NCI-H82 treated with DMSO at 0.1 percent for 48 hours (cell line): ENCODE measurements around the gene MVK.
A peak's percentile ranks its signal among the peaks of the same experiment; 100 is the strongest.

Source experiments
- DNase-seq: peaks from one replicate; lab custom pipeline; 2025; ENCODE audit not compliant: unreplicated experiment; lab: John Stamatoyannopoulos, UW

The MVK gene

DNA sequence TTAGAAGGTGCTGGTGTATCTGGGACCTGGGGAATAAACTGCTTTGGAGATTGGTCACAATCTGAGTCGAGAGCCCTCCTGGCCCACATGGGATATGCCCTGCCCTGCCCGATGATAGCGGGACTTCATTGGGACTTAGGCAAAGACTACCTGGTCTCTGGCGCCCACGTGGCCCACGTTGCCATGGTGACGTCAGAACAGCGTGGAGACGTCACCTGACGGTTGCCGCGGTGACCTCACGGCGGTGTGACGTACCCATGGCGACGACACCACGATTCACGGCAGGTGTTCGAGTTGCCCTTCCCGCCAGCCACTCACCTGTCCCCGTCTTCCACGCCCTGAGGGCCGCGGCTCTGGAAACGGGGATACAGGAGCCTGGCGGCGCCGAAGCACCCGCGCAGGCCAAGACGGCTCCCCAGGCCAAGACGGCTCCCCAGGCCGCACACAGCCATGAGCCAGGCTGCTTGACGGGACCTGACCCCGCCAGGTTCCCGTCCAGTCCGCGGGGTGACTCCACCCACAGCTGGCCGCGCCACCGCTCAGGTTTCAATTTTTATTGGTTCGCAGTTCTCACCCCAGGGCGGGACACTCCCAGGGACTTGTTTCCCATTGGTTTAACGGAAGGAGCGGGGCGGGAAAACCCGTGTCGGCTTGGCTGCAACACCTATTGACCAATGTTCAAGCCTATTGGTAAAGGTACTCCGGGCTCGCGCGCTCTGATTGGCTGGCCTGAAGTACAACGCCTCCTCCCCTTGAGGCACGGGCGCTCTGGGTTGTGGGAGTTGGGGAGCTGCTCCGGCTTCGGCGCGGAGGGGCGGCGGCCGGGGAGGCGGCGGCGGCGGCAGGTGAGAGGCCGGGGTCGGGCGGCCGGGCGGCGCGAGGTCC, at the start of gene MVK, which contains the start of gene MMAB:
Gene MVK, plus strand, starts transcription at position 766 of the 885 bp plus-strand sequence. CDS start 1,029 bp downstream, outside the sequence.
Gene MMAB, minus strand, starts transcription at position 476 of the 885 bp plus-strand sequence. Its CDS starts 24 bp downstream, at position 452.
- DNase-seq, result peak; percentile 97

DNA sequence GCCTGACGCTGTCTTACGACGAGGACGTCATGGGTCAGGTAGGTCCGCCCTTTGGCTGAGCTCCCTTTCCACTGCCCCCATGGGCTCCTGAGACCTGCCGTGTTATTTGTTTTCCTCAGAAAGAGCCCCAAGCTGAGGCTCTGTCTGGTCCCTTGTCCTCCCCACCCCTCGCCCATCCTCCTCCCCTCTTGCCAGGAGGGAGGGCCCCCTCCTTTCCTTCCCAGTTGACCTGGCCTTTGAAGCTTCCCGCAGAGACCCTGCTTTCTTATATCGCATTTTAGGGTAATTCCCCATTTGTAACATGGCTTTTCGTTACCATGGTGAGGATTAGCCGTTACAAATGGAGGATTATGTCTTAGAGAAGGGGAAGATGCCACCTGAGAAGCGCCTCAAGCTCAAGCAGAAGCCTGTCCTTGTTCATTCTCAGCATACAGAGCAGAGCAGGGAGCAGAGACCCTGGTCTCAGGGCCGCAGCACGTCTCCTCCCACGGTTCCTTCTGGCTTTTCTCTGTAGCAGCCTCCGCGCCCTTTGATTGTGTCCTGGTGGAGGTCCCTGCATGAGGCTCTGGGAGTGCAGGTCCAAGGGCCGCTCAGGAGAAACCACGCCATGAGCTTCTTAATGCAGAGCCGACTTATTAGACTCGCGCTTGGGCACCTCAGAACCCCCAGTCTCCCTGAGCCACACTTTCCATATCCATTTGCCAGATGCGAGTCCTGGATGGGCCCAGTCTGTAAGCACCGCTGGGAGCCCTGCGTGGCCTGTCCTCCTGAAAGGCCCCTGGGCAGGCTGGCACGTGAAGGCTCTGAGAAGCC, 48.9 kb upstream of the MVK start:
- peak; percentile 83 for DNase-seq

DNA sequence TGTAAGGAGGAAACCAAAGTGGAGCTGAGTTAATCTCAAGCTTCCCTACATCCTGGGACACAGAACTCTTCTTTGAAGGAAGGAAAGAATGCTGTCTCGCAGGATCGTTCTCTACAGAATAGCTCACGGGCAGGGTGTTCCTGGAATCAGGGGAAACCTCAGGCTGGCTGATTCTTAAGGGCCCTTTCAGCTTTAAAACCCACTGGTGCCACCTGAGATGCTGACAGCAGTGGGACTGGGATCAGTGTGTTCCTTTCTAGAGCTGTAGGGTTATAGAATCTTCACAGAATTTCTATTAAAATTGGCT, 48.4 kb upstream of the MVK start:
- DNase-seq, result no peak

DNA sequence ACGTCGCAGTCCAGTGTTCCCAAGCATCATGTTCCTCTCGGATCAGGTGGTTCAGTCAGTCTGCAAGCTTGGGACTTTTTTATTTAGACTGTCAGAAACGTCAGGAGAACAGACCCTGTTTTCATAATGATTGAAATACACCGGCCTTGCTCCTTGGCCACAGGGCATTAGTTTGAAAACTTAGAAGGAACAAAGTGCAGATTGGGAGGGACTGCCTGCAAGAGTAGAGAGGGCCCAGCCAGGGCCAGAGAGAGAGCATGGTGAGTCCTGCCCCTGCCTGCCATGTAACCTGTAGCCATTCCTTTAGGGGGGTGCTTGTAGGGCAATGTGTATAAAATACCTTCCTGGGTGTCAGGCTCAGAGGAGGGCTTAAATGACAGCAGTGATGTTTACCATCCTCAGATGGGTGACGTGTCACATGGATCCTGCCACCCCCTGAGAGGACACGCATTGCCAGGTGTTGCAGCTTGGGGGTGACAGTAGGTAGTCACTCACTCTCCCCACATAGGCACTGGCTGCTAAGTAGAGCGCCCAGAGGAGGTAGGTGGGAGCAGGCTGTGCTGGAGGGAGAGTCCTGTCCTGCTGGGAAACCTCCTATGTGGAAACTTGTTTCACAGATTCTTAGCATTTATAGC, 46.0 kb upstream of the MVK start:
- no peak for DNase-seq

DNA sequence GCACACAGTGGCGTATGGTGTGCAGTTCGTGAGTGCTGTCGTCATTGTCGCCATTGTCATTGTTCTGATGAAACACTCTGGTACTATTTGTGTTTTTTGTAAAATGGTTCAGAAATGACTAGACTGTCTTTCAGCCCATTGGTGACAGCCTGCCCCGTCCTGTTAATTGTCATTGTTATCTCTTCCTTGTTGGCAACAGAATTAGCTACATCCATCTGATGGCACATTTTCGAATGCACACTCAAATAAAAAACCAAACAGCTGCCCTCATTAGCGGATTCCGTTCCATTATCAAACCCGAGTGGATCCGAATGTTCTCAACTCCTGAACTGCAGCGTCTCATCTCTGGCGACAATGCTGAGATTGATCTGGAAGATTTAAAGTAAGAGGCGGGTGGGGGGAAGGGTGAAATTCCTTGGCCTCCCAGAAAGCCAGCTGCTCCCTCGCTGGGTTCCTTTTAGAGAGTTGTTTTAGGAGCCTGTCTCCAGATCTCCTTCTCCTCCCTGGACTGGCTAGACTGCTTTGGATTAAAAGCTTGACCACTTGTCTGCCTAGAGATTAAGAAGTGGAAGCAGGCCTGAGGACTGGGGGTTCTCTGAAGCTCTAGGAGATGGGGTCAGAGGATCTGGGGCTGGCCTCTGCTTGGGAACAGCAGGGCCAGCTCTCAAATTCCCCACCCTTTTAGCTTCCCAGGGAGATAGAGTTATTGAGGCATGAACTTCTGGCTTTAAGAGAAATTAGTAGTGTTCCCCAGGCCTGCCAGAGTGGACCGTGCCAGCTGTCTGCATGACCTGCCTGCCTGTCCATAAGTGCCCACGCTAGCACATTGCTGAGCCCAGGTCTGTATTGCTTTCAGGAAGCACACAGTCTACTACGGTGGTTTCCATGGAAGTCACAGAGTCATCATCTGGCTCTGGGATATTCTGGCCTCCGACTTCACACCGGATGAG, 43.6 kb upstream of the MVK start:
- DNase-seq, result peak; percentile 65

DNA sequence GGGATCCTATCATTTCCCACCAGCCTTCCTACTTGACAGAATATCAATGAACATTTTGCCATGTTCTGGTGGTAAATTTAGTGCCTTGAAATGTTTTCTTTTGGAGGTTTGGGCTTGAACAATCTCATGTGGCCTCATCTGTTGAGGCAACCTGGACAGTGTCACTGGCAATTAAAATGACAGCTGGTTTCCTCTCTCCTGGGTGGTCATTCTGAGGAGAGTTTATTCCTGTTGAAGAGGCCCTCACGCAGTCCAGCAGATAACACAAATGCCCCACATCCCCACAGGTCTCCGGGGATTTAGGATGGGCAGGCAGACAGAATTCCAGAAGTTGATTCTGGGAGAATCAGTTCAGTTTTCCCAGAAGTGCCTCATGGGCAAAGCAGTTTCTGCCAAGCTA, 42.2 kb upstream of the MVK start:
- no peak for DNase-seq

DNA sequence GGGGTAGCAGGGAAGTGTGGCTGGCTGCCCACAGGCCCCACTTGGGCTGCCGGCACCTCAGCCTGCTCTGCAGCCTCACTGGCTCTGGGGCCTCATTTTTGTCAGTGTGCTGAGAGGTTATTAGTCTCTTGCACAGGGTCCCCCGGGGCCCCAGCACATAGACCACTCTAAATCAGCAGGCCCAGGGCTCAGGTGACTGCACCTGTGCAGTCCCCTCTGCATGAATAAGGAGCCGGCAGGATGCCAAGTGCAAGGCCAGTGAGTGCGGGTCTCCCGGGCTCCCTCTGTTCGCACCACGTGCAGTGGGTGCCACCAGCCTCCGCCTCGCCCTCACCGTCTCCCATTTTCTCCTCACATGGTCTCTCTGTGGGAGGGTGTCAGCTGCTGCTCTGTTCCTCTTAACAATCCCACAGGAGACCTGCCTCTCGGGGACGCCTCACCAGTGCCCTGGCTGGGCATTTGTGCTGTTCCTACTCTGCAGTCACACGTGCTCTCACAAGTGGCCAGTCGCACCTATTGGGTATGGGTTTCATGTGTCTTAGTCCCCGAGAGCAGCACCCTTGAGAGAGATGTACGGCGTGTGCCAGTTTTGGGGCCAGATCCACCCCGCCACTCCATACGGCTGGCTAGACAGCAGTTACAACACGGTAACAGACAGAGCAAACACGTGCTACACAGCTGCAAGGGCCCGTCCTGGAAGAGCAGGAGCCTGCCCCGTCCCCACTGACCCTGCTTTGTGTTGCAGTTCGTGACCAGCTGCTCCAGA, 40.7 kb upstream of the MVK start:
- no peak for DNase-seq

DNA sequence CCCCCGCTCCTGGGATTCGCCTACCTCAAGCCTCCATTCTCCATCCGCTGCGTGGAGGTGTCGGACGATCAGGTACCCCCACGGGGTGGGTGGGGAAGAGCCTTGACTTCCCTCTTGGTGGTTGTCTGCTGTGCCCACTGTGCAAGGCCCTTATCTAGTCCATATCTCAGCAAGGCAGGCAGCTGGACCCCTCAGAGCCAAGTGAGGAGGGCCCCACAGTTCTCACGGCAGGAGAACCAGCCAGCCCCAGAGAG, 40.2 kb upstream of the MVK start:
- DNase-seq, result no peak

DNA sequence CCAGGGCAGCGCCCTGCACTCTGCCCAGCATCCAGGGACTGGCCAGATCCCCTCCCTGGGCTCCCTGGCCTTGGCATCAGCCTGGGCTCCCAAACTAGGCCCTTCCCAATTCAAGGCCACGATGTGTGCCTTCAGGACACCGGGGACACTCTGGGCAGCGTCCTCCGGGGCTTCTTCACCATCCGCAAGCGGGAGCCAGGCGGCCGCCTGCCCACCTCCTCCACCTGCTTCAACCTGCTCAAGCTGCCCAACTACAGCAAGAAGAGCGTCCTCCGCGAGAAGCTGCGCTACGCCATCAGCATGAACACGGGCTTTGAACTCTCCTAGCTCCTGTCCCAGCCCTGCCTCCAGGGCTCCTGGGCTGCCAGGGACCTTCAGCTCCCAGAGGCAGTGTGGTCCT, 39.1 kb upstream of the MVK start:
- DNase-seq, result no peak

DNA sequence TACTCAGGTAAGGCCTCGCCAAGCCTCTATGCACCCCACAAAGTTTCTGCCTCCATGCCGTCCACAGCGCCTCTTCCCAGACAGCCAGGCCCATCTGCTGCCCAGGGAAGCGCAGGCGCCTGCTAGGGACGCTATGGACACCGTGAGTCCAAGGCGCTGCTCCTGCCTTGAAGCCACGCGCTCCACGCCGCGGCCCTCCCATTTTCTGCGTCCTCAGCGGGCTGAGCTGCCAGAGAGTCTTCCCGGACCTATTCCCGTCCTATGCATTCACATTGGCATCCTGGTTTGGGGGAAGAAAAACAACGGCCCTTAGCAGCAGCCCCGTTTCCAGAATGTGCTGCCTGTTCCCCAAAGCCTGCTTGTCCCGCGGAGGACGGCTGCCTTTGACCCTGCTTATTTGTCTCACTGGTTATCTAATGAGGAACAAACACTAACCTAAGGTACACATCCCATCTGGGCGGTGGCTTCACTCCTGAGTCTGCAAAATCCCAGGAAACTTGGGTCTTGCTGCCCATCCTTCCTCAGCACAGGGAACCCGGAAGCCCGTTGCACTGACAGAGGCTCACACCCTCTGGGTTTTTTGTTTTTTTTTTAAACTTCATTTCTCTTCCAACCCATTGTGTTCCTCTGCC, 38.2 kb upstream of the MVK start:
- no peak for DNase-seq

DNA sequence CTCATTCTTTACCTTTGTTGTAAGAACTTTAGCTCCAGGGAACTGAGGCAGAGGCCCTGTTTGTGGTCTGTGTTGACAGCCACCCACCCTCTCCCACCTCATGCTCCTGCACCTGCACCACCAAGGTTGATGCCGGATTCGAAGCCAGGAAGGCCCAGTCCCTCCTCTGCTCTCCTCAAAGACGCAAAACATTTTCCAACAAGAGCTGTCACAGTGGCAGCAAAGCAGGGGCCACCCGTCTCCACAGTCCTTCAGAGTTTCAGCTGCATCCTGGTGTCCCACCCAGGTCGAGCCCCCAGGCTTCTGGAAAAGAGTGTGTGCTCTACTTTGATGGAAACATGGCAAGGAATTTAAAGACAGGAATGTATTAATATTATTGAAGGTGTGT, 37.7 kb upstream of the MVK start:
- no peak for DNase-seq

DNA sequence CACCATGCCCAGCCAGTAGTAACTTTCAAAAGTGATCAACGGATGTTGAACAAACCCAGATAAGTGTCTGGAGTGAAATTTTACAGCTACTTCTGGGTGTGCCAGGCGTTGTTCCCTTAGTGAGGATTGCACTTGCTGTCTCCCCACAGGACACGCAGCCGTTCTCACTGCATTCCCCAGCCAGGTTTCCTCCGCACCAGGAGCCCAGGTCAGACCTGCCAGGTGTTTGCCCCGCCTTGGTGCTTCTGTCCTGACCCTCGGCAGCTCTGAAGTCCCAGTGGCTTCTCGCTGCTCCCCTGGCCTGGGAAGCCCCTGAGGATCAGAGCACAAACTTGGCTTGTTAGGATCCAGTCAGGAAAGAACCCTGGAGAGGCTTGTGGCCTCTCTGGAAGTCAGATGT, 36.5 kb upstream of the MVK start:
- no peak for DNase-seq

DNA sequence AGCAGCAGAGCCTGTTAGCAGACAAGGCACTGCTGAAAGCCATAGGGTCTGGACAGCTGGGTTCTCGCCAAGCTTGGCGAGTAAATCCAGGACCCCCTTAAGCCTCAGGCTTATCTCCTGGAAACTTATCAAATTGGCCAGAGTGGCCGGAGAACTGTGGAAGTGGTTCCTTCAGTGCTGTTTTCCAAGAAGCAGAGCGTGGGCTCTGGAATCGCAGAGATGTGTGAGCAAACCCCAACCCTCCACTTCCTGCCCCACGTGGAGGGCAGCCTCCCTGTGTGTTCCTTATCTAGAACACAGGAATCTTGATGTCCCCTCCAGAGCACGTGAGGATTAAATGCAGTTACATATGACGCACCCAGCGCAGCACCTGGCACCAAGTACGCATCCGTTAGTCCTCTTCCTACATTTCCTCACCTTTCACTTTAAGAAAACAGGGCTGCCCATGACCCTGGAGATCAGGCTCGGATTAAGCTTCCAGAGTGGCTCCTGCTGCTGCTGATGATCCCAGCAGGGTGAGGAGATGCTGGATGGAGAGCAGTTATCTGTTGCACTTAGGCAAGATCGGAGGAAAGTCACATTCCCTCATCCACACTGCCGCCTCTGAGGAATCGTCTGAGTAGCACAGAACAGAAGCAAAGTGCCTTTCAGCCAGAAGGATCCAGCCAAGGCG, 35.3 kb upstream of the MVK start:
- peak; percentile 56 for DNase-seq

DNA sequence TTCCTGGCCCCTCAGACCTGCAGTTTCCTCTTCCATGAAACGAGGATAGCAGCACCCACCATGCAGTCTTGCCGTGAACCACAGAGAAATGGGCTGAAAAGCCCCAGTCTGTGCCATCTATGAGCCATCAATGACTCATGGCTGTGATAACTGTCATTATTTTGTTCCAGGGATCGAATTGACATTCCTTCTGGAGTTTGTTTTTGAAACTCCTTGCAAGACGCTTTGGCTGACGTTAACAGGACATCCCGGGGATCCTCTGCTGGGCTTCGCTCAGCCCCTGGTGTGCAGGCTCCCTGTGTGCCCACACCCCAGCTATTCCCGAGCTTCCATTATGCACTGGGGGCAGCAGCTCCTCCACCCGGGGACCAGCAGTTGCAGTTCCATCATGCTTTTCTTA, 34.1 kb upstream of the MVK start:
- DNase-seq, result no peak

DNA sequence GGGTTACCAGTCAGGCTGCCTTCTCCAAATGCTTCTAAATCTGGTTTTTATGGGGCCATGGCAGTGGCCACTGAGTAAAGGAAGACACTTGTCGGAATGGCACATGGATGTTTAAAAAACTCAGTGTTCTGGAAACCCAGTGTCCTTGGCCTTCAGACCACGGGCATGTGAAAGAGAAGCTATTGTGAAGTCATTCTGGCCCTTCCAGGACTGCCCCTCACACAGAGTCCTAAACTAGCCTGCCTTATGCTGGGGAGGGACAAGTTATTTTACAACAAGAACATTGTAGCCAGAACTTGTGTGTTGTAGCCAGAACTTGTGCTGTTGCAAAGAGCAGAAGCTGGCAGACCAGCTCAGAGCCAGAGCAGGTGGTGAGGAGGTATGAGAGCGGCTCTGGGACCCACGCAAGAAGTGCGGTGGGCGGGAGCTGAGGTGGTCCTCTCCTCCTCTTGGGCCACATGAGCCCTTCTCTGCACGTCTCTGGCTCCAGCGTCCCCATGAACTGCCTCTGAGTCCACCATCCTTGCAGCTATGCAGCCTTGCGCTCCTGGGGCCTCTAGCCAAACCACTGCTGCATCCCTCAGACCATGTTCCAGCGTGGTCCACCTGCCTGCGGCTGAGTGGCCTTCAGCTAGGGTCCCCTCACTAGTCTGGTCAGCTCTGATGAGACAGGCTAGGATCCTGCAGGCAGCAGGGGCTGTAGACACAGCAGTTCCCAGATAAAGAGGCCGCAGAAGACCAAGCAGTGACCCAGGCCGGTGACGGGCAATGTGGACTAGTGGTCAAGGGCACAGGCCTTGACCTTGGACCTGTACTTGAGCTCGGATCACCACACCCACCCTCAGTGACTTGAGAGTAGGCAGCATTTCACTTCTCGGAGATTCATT, 32.8 kb upstream of the MVK start:
- DNase-seq, result no peak

DNA sequence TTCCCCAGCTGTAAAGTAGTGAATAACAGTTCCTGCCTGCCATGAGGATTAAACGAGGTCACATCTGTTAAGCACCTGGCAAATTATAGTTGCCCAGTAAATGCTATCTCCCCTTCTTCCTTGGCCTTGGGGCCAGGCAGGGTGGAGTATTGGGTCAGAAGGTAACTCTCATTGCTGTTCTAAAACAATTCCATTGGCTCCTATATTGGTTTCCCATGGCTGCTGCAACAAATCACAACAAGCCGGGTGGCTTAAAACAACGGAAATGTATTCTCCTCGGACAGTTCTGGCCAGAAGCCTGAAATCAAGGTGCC, 32.2 kb upstream of the MVK start:
- peak; percentile 10 for DNase-seq

DNA sequence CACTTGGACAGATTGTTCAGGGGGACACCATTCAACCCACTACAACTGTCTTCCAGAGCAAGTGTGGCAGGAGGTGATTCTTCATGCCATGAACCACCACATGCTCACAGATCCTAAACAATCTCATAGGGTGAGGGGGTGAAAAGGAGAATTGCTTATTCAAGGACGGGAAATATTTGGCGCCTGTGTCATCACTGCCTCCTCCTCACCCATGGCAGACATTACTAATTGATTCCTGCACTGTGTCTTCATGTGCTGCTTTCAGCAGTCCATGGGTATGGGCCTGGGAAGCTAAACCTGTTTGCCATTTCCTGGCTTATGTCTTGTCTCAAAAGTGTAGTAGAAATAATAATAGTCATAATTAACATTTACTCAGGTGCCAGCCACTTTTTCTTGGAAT, 31.6 kb upstream of the MVK start:
- no peak for DNase-seq

DNA sequence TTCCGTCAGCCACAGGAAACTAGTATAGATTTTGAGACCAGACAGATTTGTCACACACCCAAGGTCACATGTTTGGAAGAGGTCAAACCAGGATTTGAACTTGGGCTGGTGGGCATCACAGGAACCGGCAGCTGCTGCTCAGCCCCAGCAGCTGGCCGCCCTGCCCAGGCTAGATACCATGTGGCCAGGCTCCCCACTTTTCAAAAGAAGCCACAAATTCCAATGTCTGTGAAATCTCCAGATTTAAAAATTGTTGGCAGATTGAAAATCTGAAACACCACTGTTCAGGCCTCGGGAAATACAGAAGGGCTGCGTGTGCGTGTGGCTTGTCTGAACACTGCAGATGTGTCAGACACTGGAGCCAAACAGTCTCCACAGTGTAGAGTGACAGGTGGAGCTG, 30.7 kb upstream of the MVK start:
- no peak for DNase-seq
